Spleen (tissue), 11 donors: ENCODE results near the gene POLL. TPM values are rescaled to one million over a fixed set of nuclear protein-coding genes. Genes with fewer than 3 reads are reported as not detected.

Source experiments
- DNase-seq: peaks from one replicate; pipeline ENCODE4 v3.0.0-alpha.2; 2020
- H3K27ac ChIP-seq, 8 donors: fragments of 200-600 bp; sonication (generic) in 7 of 8; 1 replicate in 4 of 8; 2 replicates in 4 of 8; pipeline versions ENCODE4 v1.5.0 to v1.8.0; 2016 to 2021; ENCODE audit warnings: inconsistent platforms in 4 of 8, mild to moderate bottlenecking in 4 of 8, moderate library complexity in 1 of 8
- H3K27me3 ChIP-seq, 7 donors: fragments of 200-600 bp; sonication (generic) in 6 of 7; replicated peaks in 1 of 7; 1 replicate in 4 of 7; 2 replicates in 3 of 7; pipeline versions ENCODE4 v1.5.0 to v1.8.0; 2016 to 2021; ENCODE audit warnings: inconsistent platforms in 3 of 7, mild to moderate bottlenecking in 1 of 7
- H3K36me3 ChIP-seq, 6 donors: fragments of 200-600 bp; sonication (generic) in 5 of 6; 1 replicate in 4 of 6; 2 replicates in 2 of 6; pipeline versions ENCODE4 v1.5.0 to v1.8.0; 2016 to 2021; ENCODE audit warnings: inconsistent platforms in 2 of 6
- H3K4me1 ChIP-seq, 6 donors: fragments of 200-600 bp; sonication (generic) in 5 of 6; 1 replicate in 3 of 6; 2 replicates in 3 of 6; pipeline versions ENCODE4 v1.5.0 to v1.8.0; 2016 to 2021; ENCODE audit warnings: inconsistent platforms in 3 of 6
- H3K4me3 ChIP-seq, 8 donors: fragments of 200-600 bp; sonication (generic) in 7 of 8; 1 replicate in 4 of 8; 2 replicates in 4 of 8; pipeline versions ENCODE4 v1.5.0 to v1.8.0; 2016 to 2021; ENCODE audit warnings: inconsistent platforms in 4 of 8, mild to moderate bottlenecking in 4 of 8, moderate library complexity in 2 of 8
- H3K9me3 ChIP-seq, 8 donors: fragments of 200-600 bp; sonication (generic) in 7 of 8; 1 replicate in 4 of 8; 2 replicates in 4 of 8; pipeline versions ENCODE4 v1.5.0 to v1.8.0; 2016 to 2021; ENCODE audit warnings: inconsistent platforms in 4 of 8
- CTCF ChIP-seq, 11 experiments: fragments of 200-600 bp in 7 of 11; fragments of 450-650 bp in 4 of 11; sonication (generic) in 4 of 11; IDR thresholded peaks in 8 of 11; conservative IDR thresholded peaks in 3 of 11; 1 replicate in 7 of 11; 2 replicates in 4 of 11; pipeline versions ENCODE4 v1.4.0 to v1.8.0; 2016 to 2021; ENCODE audit warnings: antibody characterized with exemption in 11 of 11, inconsistent platforms in 4 of 11, mild to moderate bottlenecking in 1 of 11
- POLR2A ChIP-seq, 3 donors: fragments of 450-650 bp; IDR thresholded peaks; one replicate each; pipeline ENCODE4 v1.5.1; 2017; ENCODE audit warnings: antibody characterized with exemption in 3 of 3, mild to moderate bottlenecking in 1 of 3
- POLR2AphosphoS5 ChIP-seq, 3 donors: sonication (generic); formaldehyde crosslinking; IDR thresholded peaks; one replicate each; pipeline ENCODE4 v1.5.1; 2017; ENCODE audit warnings: antibody characterized with exemption in 3 of 3
- WGBS, 5 donors: extraction: QIAGEN DNeasy Blood & Tissue Kit in 3 of 5; methylation state at CpG; one replicate each; pipeline versions ENCODE4 v1.1.5 to v1.1.7; 2013 to 2018; 5-methylcytosine and 5-hydroxymethylcytosine counted together
- intact Hi-C: fragments of 100-400 bp; cut with DNase I; formaldehyde crosslinking; loops from one replicate; pipeline ENCODE4 v1.15.0; 2023; ENCODE audit warnings: low total_unique reads
- polyA plus RNA-seq, 3 donors: library from polyadenylated mRNA; stranded (reverse); fragments of 200-250 nt; gene quantifications; one replicate each; pipeline ENCODE4 v1.2.1, GENCODE V29; 2013
- total RNA-seq, 7 donors: library from RNA; depleted of rRNA in 3 of 7; stranded (reverse); fragments of >200 nt in 3 of 7; fragmentation: NEBNext Ultra II Directional in 4 of 7; extraction: Animal tissue kit (Norgen Biotek cat#: 25700) in 4 of 7; gene quantifications; one replicate each; pipeline versions ENCODE4 v1.1.0 to v1.2.1, GENCODE V29; 2016 to 2021
- donor health status: healthy with polysubstance abuse.
- donor health status: DM: no; HTN: no; CAD: no; lungs with moderate emphysema.
- donor health status: DM: no; HTN: no; CAD: no.
- donor health status: Bipolar disorder and iron deficiency.
- donor health status: healthy.
- donor health status: DM: no; HTN: no; CAD: no.
- donor health status: DM: yes; HTN: yes; CAD: no.

The POLL gene
- total and polyA plus RNA-seq, 10 donors: 22.3 to 40.3 (median 29.1) TPM

- Histone ChIP-seq H3K4me3 (no peak overlapping the region), H3K4me1 (no peaks in the 10 kb centered on the region), H3K9me3 (peaks cover 0 to 12% (median 3%) of the 10 kb centered on the region in 8 donors), H3K27ac (no peak overlapping the region), H3K36me3 (peaks cover 0 to 64% (median 34%) of the 10 kb centered on the region in 6 donors), H3K27me3 (no peaks in the 10 kb centered on the region)
- no peak for TF ChIP-seq POLR2A (IDR thresholded peaks at IDR 0.05)
- TF ChIP-seq CTCF (IDR thresholded peaks at IDR 0.05 in 8 of 11, conservative IDR thresholded peaks at IDR 0.05 in 3 of 11): no peak
- no peak for TF ChIP-seq POLR2AphosphoS5 (IDR thresholded peaks at IDR 0.05)
- no peak for DNase-seq
- WGBS, 5 donors: 89 to 95% (median 94%) methylated on average over 4 to 7 of the region's 7 CpGs
- intact Hi-C loops: no loop called here
These were observed 10.8 kb downstream of the POLL start for GRCh38 chr10:101577121-101577871.

- peaks cover 0 to 54% (median 33%) of the 10 kb centered on the region in 6 donors for H3K36me3 ChIP-seq
- no peak overlapping the region for H3K27ac ChIP-seq
- DNase-seq: no peak
- 84 to 95% (median 93%) methylated on average over 6 to 7 of the region's 7 CpGs for WGBS, 5 donors
- peaks cover 0 to 12% (median 3%) of the 10 kb centered on the region in 8 donors for H3K9me3 ChIP-seq
- no peak overlapping the region for H3K4me3 ChIP-seq
- TF ChIP-seq POLR2AphosphoS5 (IDR thresholded peaks at IDR 0.05): no peak
- TF ChIP-seq CTCF (IDR thresholded peaks at IDR 0.05 in 8 of 11, conservative IDR thresholded peaks at IDR 0.05 in 3 of 11): no peak
- no peak for TF ChIP-seq POLR2A (IDR thresholded peaks at IDR 0.05)
- peaks cover 0 to under 1% (median 0%) of the 10 kb centered on the region in 6 donors for H3K4me1 ChIP-seq
- H3K27me3 ChIP-seq: no peaks in the 10 kb centered on the region
- intact Hi-C loops: no loop called here
These were observed 11.7 kb downstream of the POLL start for GRCh38 chr10:101576211-101576863.

- Histone ChIP-seq H3K27me3 (peaks cover 0 to 6% (median 0%) of the 10 kb centered on the region in 7 donors), H3K36me3 (peaks cover 0 to 47% (median 27%) of the 10 kb centered on the region in 6 donors), H3K27ac (no peak overlapping the region), H3K9me3 (peaks cover 0 to 12% (median 3%) of the 10 kb centered on the region in 8 donors), H3K4me3 (no peak overlapping the region), H3K4me1 (peaks cover 3 to 7% (median 4%) of the 10 kb centered on the region in 6 donors)
- intact Hi-C loops: no loop called here
- no peak for TF ChIP-seq POLR2AphosphoS5 (IDR thresholded peaks at IDR 0.05)
- no peak for TF ChIP-seq CTCF (IDR thresholded peaks at IDR 0.05 in 8 of 11, conservative IDR thresholded peaks at IDR 0.05 in 3 of 11)
- DNase-seq: no peak
- WGBS, 5 donors: 82 to 97% (median 89%) methylated on average over 5 to 7 of the region's 7 CpGs
These were observed 12.4 kb downstream of the POLL start for GRCh38 chr10:101575580-101576210.
